Fibroblast of skin of abdomen (primary cell): ENCODE data around the gene CATSPER3.

Experiments
- DNase-seq: peaks from one replicate; pipeline ENCODE4 v3.0.0-alpha.2; 2013

The CATSPER3 gene

GRCh38 chr5:135030123-135030955 is 62.6 kb downstream of the CATSPER3 start:
- no peak for DNase-seq

GRCh38 chr5:135030956-135031812 is 63.5 kb downstream of the CATSPER3 start:
- no peak for DNase-seq

- no peak for DNase-seq
These were observed 64.3 kb downstream of the CATSPER3 start for GRCh38 chr5:135031813-135032694.

- DNase-seq = no peak
These were observed 64.9 kb downstream of the CATSPER3 start for GRCh38 chr5:135032695-135032998.

GRCh38 chr5:135032999-135033861 is 65.5 kb downstream of the CATSPER3 start:
- DNase-seq = peak; percentile 38

- no peak for DNase-seq
These were observed 66.2 kb downstream of the CATSPER3 start, which contains the start of gene PITX1 for GRCh38 chr5:135033901-135034235. TSS of gene PITX1 (minus strand) at chr5:135034228. CDS start at chr5:135033881, 347 bp downstream.

GRCh38 chr5:135034236-135034962 is 66.7 kb downstream of the CATSPER3 start:
- peak; percentile 67 for DNase-seq

- DNase-seq = no peak
These were observed 67.4 kb downstream of the CATSPER3 start for GRCh38 chr5:135034963-135035677.

GRCh38 chr5:135035678-135036030 is 67.9 kb downstream of the CATSPER3 start:
- no peak for DNase-seq

GRCh38 chr5:135036405-135036804 is 68.7 kb downstream of the CATSPER3 start:
- no peak for DNase-seq

- no peak for DNase-seq
These were observed 70.0 kb downstream of the CATSPER3 start for GRCh38 chr5:135037519-135038204.

- DNase-seq = no peak
These were observed 70.6 kb downstream of the CATSPER3 start for GRCh38 chr5:135038205-135038812.

- no peak for DNase-seq
These were observed 71.1 kb downstream of the CATSPER3 start for GRCh38 chr5:135038813-135039270.

- DNase-seq = no peak
These were observed 71.7 kb downstream of the CATSPER3 start for GRCh38 chr5:135039271-135040033.

GRCh38 chr5:135040034-135040332 is 72.3 kb downstream of the CATSPER3 start:
- DNase-seq = no peak

GRCh38 chr5:135040333-135041144 is 72.8 kb downstream of the CATSPER3 start:
- no peak for DNase-seq

- no peak for DNase-seq
These were observed 73.5 kb downstream of the CATSPER3 start for GRCh38 chr5:135041145-135041587.

GRCh38 chr5:135041726-135042125 is 74.0 kb downstream of the CATSPER3 start:
- no peak for DNase-seq
